HG02885 (cell line): Measurements from ENCODE around the gene UROC1.

Experiments used
- ATAC-seq: cut with Tn5 transposase; IDR thresholded peaks from one replicate; pipeline ENCODE4 v1.9.1; 2021; ENCODE audit warnings: mild to moderate bottlenecking; ENCODE audit not compliant: unreplicated experiment, poor library complexity

UROC1 gene

GRCh38 chr3:126519506-126520455 is 2.2 kb upstream of the UROC1 start:
- no peak for ATAC-seq

GRCh38 chr3:126518779-126519177 is 1.2 kb upstream of the UROC1 start:
- ATAC-seq: no peak

GRCh38 chr3:126517986-126518778 is 609 bp upstream of the UROC1 start:
- no peak for ATAC-seq

- no peak for ATAC-seq
These were observed 660 bp downstream of the UROC1 start for GRCh38 chr3:126516936-126517290.

GRCh38 chr3:126516152-126516935 is 1.2 kb downstream of the UROC1 start:
- no peak for ATAC-seq

GRCh38 chr3:126515066-126515706 is 2.4 kb downstream of the UROC1 start:
- ATAC-seq: no peak

- ATAC-seq: no peak
These were observed 3.4 kb downstream of the UROC1 start for GRCh38 chr3:126514161-126514560.

GRCh38 chr3:126512916-126513650 is 4.5 kb downstream of the UROC1 start:
- ATAC-seq: no peak

- ATAC-seq: no peak
These were observed 5.5 kb downstream of the UROC1 start for GRCh38 chr3:126512026-126512425.

GRCh38 chr3:126511291-126511690 is 6.3 kb downstream of the UROC1 start:
- ATAC-seq: no peak

GRCh38 chr3:126510308-126510910 is 7.2 kb downstream of the UROC1 start:
- no peak for ATAC-seq

- ATAC-seq: no peak
These were observed 7.8 kb downstream of the UROC1 start for GRCh38 chr3:126509597-126510307.

- ATAC-seq: no peak
These were observed 9.0 kb downstream of the UROC1 start for GRCh38 chr3:126508564-126508964.

- no peak for ATAC-seq
These were observed 9.7 kb downstream of the UROC1 start for GRCh38 chr3:126507886-126508285.

- no peak for ATAC-seq
These were observed 13.9 kb downstream of the UROC1 start for GRCh38 chr3:126503701-126504100.

GRCh38 chr3:126502656-126503055 is 14.9 kb downstream of the UROC1 start:
- ATAC-seq: no peak

GRCh38 chr3:126501736-126502135 is 15.8 kb downstream of the UROC1 start:
- ATAC-seq: no peak

- ATAC-seq: no peak
These were observed 16.5 kb downstream of the UROC1 start for GRCh38 chr3:126501054-126501453.
